GM19397 (cell line): ENCODE measurements around the gene ZBED6.

Experiments
- ATAC-seq: cut with Tn5 transposase; IDR thresholded peaks from one replicate; pipeline ENCODE4 v1.9.1; 2021; ENCODE audit warnings: mild to moderate bottlenecking, moderate library complexity; ENCODE audit not compliant: unreplicated experiment

ZBED6 gene

DNA sequence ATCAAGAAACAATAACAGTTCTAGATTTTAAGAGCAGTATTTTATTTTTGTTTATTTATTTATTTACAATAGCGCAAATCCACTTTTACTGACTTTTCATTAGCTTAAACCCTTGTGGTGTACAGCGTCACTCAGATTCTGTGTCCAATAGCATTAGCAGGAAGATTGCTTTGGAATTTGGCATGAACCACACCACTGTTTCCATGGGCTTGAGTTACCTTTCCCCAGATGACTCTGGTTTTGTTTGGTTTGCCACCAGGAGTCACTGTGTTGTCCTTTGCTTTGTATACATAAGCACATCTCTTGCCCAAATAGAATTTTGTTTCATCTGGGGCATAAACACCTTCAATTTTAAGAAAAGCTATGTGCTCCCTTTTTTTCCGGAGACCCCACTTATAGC, 40.1 kb downstream of the ZBED6 start:
- no peak for ATAC-seq

DNA sequence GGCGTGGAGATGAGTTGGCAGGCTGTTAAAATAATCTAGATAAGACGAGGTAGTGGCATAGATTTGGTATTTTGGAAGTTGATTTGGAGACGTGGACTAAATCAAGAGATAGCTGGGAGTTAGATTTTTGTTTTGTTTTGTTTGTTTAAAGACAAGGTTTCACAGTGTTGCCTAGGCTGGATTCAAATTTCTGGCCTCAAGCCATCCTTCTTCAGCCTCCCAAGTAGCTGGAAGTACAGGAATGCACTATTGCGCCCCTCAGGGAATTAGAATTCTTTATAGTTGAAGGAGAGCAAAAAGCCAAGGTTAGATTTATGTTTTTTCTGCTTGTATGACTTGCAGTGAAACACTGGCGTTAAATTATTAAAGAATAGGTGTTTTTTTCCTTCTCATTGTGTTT, 43.7 kb downstream of the ZBED6 start:
- ATAC-seq = no peak

DNA sequence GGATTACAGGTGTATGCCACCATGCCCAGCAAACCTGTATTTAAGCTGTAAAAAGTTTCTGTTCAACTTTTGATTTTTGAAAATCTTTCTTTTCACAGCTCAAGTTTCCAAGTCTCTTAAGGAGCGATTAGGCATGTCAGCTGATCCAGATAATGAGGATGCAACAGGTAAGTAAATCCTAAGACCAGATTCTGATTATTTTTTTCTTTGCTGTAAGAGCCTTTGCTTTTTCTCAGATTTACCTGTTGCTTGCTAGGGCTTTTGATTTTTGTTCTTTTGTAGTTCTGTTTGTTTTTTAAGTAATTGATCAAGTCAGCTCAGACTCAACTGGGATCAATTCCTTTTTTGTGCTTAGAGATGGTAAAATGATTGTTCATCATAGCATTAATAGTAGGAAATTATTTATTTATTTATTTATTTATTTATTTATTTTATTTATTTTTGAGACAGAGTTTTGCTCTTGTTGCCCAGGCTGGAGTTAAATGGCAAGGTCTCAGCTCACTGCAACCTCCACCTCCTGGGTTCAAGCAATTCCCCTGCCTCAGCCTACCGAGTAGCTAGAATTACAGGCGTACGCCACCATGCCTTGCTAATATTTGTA, 44.9 kb downstream of the ZBED6 start:
- ATAC-seq = no peak

DNA sequence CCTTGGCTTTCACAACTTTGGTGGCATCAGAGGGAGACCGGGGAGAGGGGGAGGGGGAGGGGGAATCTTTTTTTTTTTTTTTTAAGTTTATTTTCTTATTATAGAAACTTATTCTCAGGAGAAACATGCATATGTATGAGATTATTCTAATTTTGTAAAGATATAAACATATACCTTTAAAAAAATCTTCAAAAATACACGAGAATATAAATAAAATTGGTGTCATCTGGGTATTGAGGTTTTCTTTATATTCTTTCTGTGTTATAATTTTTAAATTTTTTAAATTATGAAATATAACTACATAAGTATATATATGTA, 47.1 kb downstream of the ZBED6 start:
- ATAC-seq = no peak

DNA sequence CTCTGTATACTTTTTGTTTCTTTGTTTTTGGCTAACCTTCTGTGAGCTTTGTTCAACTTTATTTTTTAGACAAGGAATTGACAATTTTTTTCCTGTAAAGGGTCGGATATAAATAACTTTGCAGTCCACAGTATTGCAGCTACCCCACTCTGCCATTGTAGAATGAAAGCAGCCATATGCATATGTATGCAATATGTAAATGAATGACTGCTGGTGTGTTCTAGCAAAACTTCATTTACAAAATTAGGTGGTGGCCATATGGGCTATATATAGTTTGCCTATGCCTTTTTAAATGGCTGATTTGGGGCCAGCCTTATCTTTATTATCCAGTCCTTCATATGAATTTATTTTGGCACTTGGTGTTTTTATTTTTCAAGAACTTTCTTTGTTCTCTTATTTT, 48.0 kb downstream of the ZBED6 start:
- ATAC-seq = no peak
